Colonic mucosa (tissue), 4 donors: ENCODE data around the gene PRDM15. TPM values are rescaled to one million over a fixed set of nuclear protein-coding genes. Genes with fewer than 3 reads are reported as not detected.

ENCODE experiments used
- DNase-seq: peaks from one replicate; pipeline ENCODE4 v3.0.0-alpha.2; 2020
- H3K27ac ChIP-seq: fragments of 200-600 bp; one replicate; pipeline ENCODE4 v1.8.0; 2021
- H3K27me3 ChIP-seq: fragments of 200-600 bp; one replicate; pipeline ENCODE4 v1.8.0; 2021
- H3K36me3 ChIP-seq: fragments of 200-600 bp; one replicate; pipeline ENCODE4 v1.8.0; 2021
- H3K4me1 ChIP-seq: fragments of 200-600 bp; one replicate; pipeline ENCODE4 v1.8.0; 2021; ENCODE audit warnings: mild to moderate bottlenecking
- H3K4me3 ChIP-seq: fragments of 200-600 bp; one replicate; pipeline ENCODE4 v1.8.0; 2021
- H3K9ac ChIP-seq, 2 donors: one replicate each; pipeline ENCODE4 v1.7.0; 2013; ENCODE audit warnings: control low read depth in 2 of 2, low read depth in 2 of 2, low read length in 2 of 2
- H3K9me3 ChIP-seq: fragments of 200-600 bp; one replicate; pipeline ENCODE4 v1.8.0; 2021
- CTCF ChIP-seq: fragments of 200-600 bp; IDR thresholded peaks from one replicate; pipeline ENCODE4 v1.8.0; 2022; ENCODE audit warnings: antibody characterized with exemption, mild to moderate bottlenecking
- intact Hi-C: fragments of 100-400 bp; cut with DNase I; formaldehyde crosslinking; loops from one replicate; pipeline ENCODE4 v1.14.1; 2022
- total RNA-seq, 2 donors: library from RNA; stranded (reverse); fragmentation: NEBNext Ultra II Directional in 1 of 2; extraction: Animal tissue kit (Norgen Biotek cat#: 25700) in 1 of 2; gene quantifications; one replicate each; pipeline ENCODE4 v1.2.1, GENCODE V29; 2021
- donor health status: healthy.
- donor health status: DM: no; HTN: no; CAD: no.
- donor health status: DM: no; HTN: no; CAD: no.

PRDM15 gene
- total RNA-seq, 2 donors from 2014 or later: 3.2 to 6.3 TPM

GRCh38 chr21:41920476-41920875 is 41.3 kb upstream of the PRDM15 start:
- Histone ChIP-seq H3K9ac (no peak overlapping the region), H3K36me3 (peaks cover 6% of the 10 kb centered on the region), H3K27ac (no peak overlapping the region), H3K4me3 (no peak overlapping the region), H3K4me1 (no peaks in the 10 kb centered on the region), H3K9me3 (no peaks in the 10 kb centered on the region), H3K27me3 (no peaks in the 10 kb centered on the region)
- DNase-seq: no peak
- intact Hi-C loops: no loop called here
- no peak for TF ChIP-seq CTCF

GRCh38 chr21:41919666-41920398 is 40.7 kb upstream of the PRDM15 start:
- H3K4me1 ChIP-seq: no peaks in the 10 kb centered on the region
- H3K27ac ChIP-seq: no peak overlapping the region
- no peak for TF ChIP-seq CTCF
- H3K9me3 ChIP-seq: no peaks in the 10 kb centered on the region
- intact Hi-C loops: no loop called here
- H3K36me3 ChIP-seq: peaks cover 6% of the 10 kb centered on the region
- H3K4me3 ChIP-seq: no peak overlapping the region
- no peaks in the 10 kb centered on the region for H3K27me3 ChIP-seq
- no peak for DNase-seq
- no peak overlapping the region for H3K9ac ChIP-seq

- Histone ChIP-seq H3K4me3 (no peak overlapping the region), H3K27ac (no peak overlapping the region), H3K36me3 (peaks cover 6% of the 10 kb centered on the region), H3K27me3 (no peaks in the 10 kb centered on the region), H3K4me1 (no peaks in the 10 kb centered on the region), H3K9me3 (no peaks in the 10 kb centered on the region), H3K9ac (no peak overlapping the region)
- TF ChIP-seq CTCF: no peak
- DNase-seq: no peak
- intact Hi-C loops: no loop called here
Measured at GRCh38 chr21:41918561-41919358, 39.6 kb upstream of the PRDM15 start.

GRCh38 chr21:41917531-41917930 is 38.4 kb upstream of the PRDM15 start:
- Histone ChIP-seq H3K9ac (no peak overlapping the region), H3K4me1 (no peaks in the 10 kb centered on the region), H3K9me3 (no peaks in the 10 kb centered on the region), H3K36me3 (peaks cover 6% of the 10 kb centered on the region), H3K4me3 (no peak overlapping the region), H3K27ac (no peak overlapping the region), H3K27me3 (no peaks in the 10 kb centered on the region)
- TF ChIP-seq CTCF: no peak
- intact Hi-C loops: no loop called here
- no peak for DNase-seq

- Histone ChIP-seq H3K27ac (no peak overlapping the region), H3K4me3 (no peak overlapping the region), H3K9ac (no peak overlapping the region), H3K27me3 (no peaks in the 10 kb centered on the region), H3K4me1 (no peaks in the 10 kb centered on the region), H3K9me3 (no peaks in the 10 kb centered on the region), H3K36me3 (peaks cover 6% of the 10 kb centered on the region)
- intact Hi-C loops: no loop called here
- no peak for DNase-seq
- no peak for TF ChIP-seq CTCF
Measured at GRCh38 chr21:41916888-41917433, 37.8 kb upstream of the PRDM15 start.
